H1 (cell line): ENCODE data around the gene LLGL2. TPM values are rescaled to one million over a fixed set of nuclear protein-coding genes. Genes with fewer than 3 reads are reported as not detected.

Experiments
- CTCF ChIA-PET: fragments of 300-600 bp; sonication (Branson Sonifier 250); formaldehyde crosslinking; loops from one replicate; lab custom pipeline; 2021; ENCODE audit not compliant: partially characterized antibody; lab: Charles Lee
- POLR2A ChIA-PET: fragments of 300-600 bp; sonication (Branson Sonifier 250); formaldehyde crosslinking; loops from one replicate; lab custom pipeline; 2021; ENCODE audit warnings: inconsistent platforms; ENCODE audit not compliant: partially characterized antibody; lab: Charles Lee
- DNase-seq, 2 experiments: peaks; one replicate each; pipeline versions ENCODE4 v3.0.0 to v3.0.0-alpha.2; 2010 to 2022; ENCODE audit warnings: low spot score in 2 of 2, low read depth in 1 of 2, mixed read lengths in 1 of 2
- FAIRE-seq: peaks from 2 replicates; lab custom pipeline; 2011; peaks lifted over from hg19 to GRCh38; lab: Jason Lieb, UNC
- H2AFZ ChIP-seq: 2 replicates; pipeline ENCODE4 v1.8.1; 2012; ENCODE audit warnings: low read length, inconsistent platforms
- H2AK5ac ChIP-seq: 2 replicates; pipeline ENCODE4 v1.6.1; 2013; ENCODE audit warnings: low read depth, low read length
- H2BK120ac ChIP-seq: replicated peaks from 2 replicates; pipeline ENCODE3; 2013; ENCODE audit warnings: low read depth, low read length, inconsistent platforms
- H2BK12ac ChIP-seq: 2 replicates; pipeline ENCODE4 v1.6.1; 2013; ENCODE audit warnings: low read depth, low read length
- H2BK15ac ChIP-seq: 2 replicates; pipeline ENCODE4 v1.6.1; 2013; ENCODE audit warnings: low read length
- H2BK20ac ChIP-seq: 2 replicates; pipeline ENCODE4 v1.6.1; 2013; ENCODE audit warnings: low read length
- H2BK5ac ChIP-seq: 2 replicates; pipeline ENCODE4 v1.6.1; 2013; ENCODE audit warnings: low read depth, low read length
- H3K14ac ChIP-seq: 2 replicates; pipeline ENCODE4 v1.6.1; 2013; ENCODE audit warnings: inconsistent platforms; ENCODE audit not compliant: insufficient read length
- H3K18ac ChIP-seq: 2 replicates; pipeline ENCODE4 v1.6.1; 2013; ENCODE audit warnings: low read length; ENCODE audit errors: extremely low read depth
- H3K23ac ChIP-seq: 2 replicates; pipeline ENCODE4 v1.6.1; 2013; ENCODE audit warnings: inconsistent platforms; ENCODE audit not compliant: insufficient read length
- H3K23me2 ChIP-seq: 2 replicates; pipeline ENCODE4 v1.6.1; 2013; ENCODE audit warnings: low read depth, low read length
- H3K27ac ChIP-seq: 2 replicates; pipeline ENCODE4 v1.6.1; 2011; ENCODE audit warnings: low read depth, low read length, inconsistent platforms
- H3K27me3 ChIP-seq, 4 experiments: replicated peaks in 1 of 4; 1 replicate in 1 of 4; 2 replicates in 3 of 4; pipeline versions ENCODE4 v1.6.1 to v1.8.1; 2011 to 2013; ENCODE audit warnings: low read length in 3 of 4, mild to moderate bottlenecking in 3 of 4, inconsistent platforms in 2 of 4, mixed read lengths in 2 of 4, moderate library complexity in 1 of 4; ENCODE audit not compliant: control insufficient read depth in 3 of 4, insufficient read depth in 3 of 4; ENCODE audit errors: extremely low read depth in 1 of 4
- H3K36me3 ChIP-seq, 4 experiments: 2 replicates each; pipeline versions ENCODE4 v1.6.1 to v1.8.1; 2011 to 2013; ENCODE audit warnings: mild to moderate bottlenecking in 4 of 4, low read length in 3 of 4, moderate library complexity in 2 of 4, control low read depth in 1 of 4, inconsistent platforms in 1 of 4; ENCODE audit not compliant: insufficient read depth in 4 of 4, control insufficient read depth in 2 of 4
- H3K4ac ChIP-seq: replicated peaks from 2 replicates; pipeline ENCODE3; 2013; ENCODE audit warnings: low read length, low read depth, mixed read lengths, inconsistent platforms; ENCODE audit not compliant: insufficient read length
- H3K4me1 ChIP-seq, 4 experiments: replicated peaks in 1 of 4; 1 replicate in 1 of 4; 2 replicates in 3 of 4; pipeline versions ENCODE4 v1.6.1 to v1.8.1; 2011 to 2013; ENCODE audit warnings: low read length in 3 of 4, inconsistent platforms in 2 of 4, mixed read lengths in 1 of 4; ENCODE audit not compliant: insufficient read depth in 4 of 4, control insufficient read depth in 3 of 4
- H3K4me2 ChIP-seq, 2 experiments: 2 replicates each; pipeline versions ENCODE4 v1.6.1 to v1.8.1; 2011 to 2013; ENCODE audit warnings: low read depth in 2 of 2, low read length in 2 of 2, control low read depth in 1 of 2, inconsistent platforms in 1 of 2, mild to moderate bottlenecking in 1 of 2; ENCODE audit not compliant: insufficient read depth in 1 of 2
- H3K4me3 ChIP-seq, 4 experiments: fragments of 200-600, 300-600 bp in 1 of 4; sonication (generic), shearing (Covaris generic), sonication (Bioruptor Twin) in 1 of 4; 2 replicates each; pipeline versions ENCODE4 v1.5.1 to v1.8.1; 2011 to 2016; ENCODE audit warnings: low read length in 4 of 4, low read depth in 3 of 4, control low read depth in 2 of 4, inconsistent platforms in 2 of 4, mild to moderate bottlenecking in 2 of 4, mixed read lengths in 1 of 4, moderate library complexity in 1 of 4; ENCODE audit not compliant: insufficient read depth in 2 of 4; ENCODE audit errors: extremely low read depth in 1 of 4
- H3K56ac ChIP-seq: replicated peaks from 2 replicates; pipeline ENCODE3; 2013; ENCODE audit warnings: low read depth, mild to moderate bottlenecking, mixed read lengths, low read length, inconsistent platforms; ENCODE audit not compliant: insufficient read length
- H3K79me1 ChIP-seq: 2 replicates; pipeline ENCODE4 v1.6.1; 2013; ENCODE audit warnings: low read depth, low read length, control low read depth
- H3K79me2 ChIP-seq, 2 experiments: 2 replicates each; pipeline versions ENCODE4 v1.6.1 to v1.8.1; 2012 to 2013; ENCODE audit warnings: low read length in 2 of 2, mild to moderate bottlenecking in 2 of 2, inconsistent platforms in 1 of 2; ENCODE audit not compliant: insufficient read depth in 2 of 2, control insufficient read depth in 1 of 2
- H3K9ac ChIP-seq, 4 experiments: replicated peaks in 1 of 4; 1 replicate in 1 of 4; 2 replicates in 3 of 4; pipeline versions ENCODE4 v1.6.1 to v1.8.1; 2011 to 2013; ENCODE audit warnings: low read depth in 3 of 4, low read length in 3 of 4, control low read depth in 2 of 4, mild to moderate bottlenecking in 2 of 4, moderate library complexity in 2 of 4, inconsistent platforms in 1 of 4; ENCODE audit errors: extremely low read depth in 1 of 4
- H3K9me3 ChIP-seq, 2 experiments: 2 replicates each; pipeline versions ENCODE4 v1.6.1 to v1.8.1; 2012 to 2013; ENCODE audit warnings: mild to moderate bottlenecking in 2 of 2, moderate library complexity in 2 of 2, control low read depth in 1 of 2, inconsistent platforms in 1 of 2, low read depth in 1 of 2, low read length in 1 of 2, mixed read lengths in 1 of 2; ENCODE audit not compliant: insufficient read depth in 2 of 2
- H4K20me1 ChIP-seq, 2 experiments: replicated peaks in 1 of 2; 2 replicates each; pipeline versions ENCODE3 to v1.8.1; 2011 to 2013; ENCODE audit warnings: inconsistent platforms in 2 of 2, low read length in 2 of 2, mild to moderate bottlenecking in 1 of 2; ENCODE audit not compliant: insufficient read depth in 2 of 2, control insufficient read depth in 1 of 2
- H4K5ac ChIP-seq: 2 replicates; pipeline ENCODE4 v1.6.1; 2013; ENCODE audit warnings: low read length, low read depth, mixed read lengths, inconsistent platforms; ENCODE audit not compliant: insufficient read length
- H4K8ac ChIP-seq: 2 replicates; pipeline ENCODE4 v1.8.0; 2013; ENCODE audit warnings: mild to moderate bottlenecking, moderate library complexity, low read length, inconsistent platforms; ENCODE audit not compliant: insufficient read depth; ENCODE audit errors: extremely low read depth
- H4K91ac ChIP-seq: replicated peaks from 2 replicates; pipeline ENCODE3; 2013; ENCODE audit warnings: low read length, mixed read lengths, inconsistent platforms; ENCODE audit not compliant: insufficient read length
- BCL11A ChIP-seq, 2 experiments: IDR thresholded peaks; one replicate each; pipeline ENCODE4 v1.6.1; 2011; ENCODE audit warnings: low read depth in 2 of 2, low read length in 2 of 2, mild to moderate bottlenecking in 2 of 2
- BRCA1 ChIP-seq: IDR thresholded peaks from 2 replicates; pipeline ENCODE4 v1.6.1; 2012; ENCODE audit warnings: low read depth, low read length, improper control_type of control experiment
- CEBPB ChIP-seq: IDR thresholded peaks from 2 replicates; pipeline ENCODE4 v1.6.1; 2012; ENCODE audit warnings: low read depth, low read length
- E2F6 ChIP-seq: IDR thresholded peaks from 2 replicates; pipeline ENCODE4 v1.6.1; 2012; ENCODE audit warnings: inconsistent platforms
- EGR1 ChIP-seq: IDR thresholded peaks from 2 replicates; pipeline ENCODE4 v1.6.1; 2011; ENCODE audit warnings: low read depth, low read length, borderline replicate concordance
- HDAC6 ChIP-seq: IDR thresholded peaks from one replicate; pipeline ENCODE4 v1.7.1; 2012; ENCODE audit warnings: low read depth, mild to moderate bottlenecking, inconsistent platforms, low read length, moderate library complexity
- KDM1A ChIP-seq: fragments of 200-600, 300-600 bp; sonication (generic); IDR thresholded peaks from 2 replicates; pipeline ENCODE4 v1.7.1; 2016; ENCODE audit warnings: mild to moderate bottlenecking, low read length, borderline replicate concordance
- PHF8 ChIP-seq: fragments of 200-600 bp; sonication (generic); conservative IDR thresholded peaks from 2 replicates; pipeline ENCODE4 v1.7.1; 2012; ENCODE audit warnings: low read depth, mild to moderate bottlenecking, inconsistent platforms, low read length, moderate library complexity
- POLR2A ChIP-seq, 2 experiments: IDR thresholded peaks; 1 replicate in 1 of 2; 2 replicates in 1 of 2; pipeline ENCODE4 v1.6.1; 2011; ENCODE audit warnings: low read depth in 2 of 2, low read length in 2 of 2, mild to moderate bottlenecking in 2 of 2; ENCODE audit errors: control extremely low read depth in 1 of 2
- RBBP5 ChIP-seq: IDR thresholded peaks from 2 replicates; pipeline ENCODE4 v1.7.1; 2012; ENCODE audit warnings: low read depth, mild to moderate bottlenecking, inconsistent platforms, low read length, moderate library complexity, borderline replicate concordance
- RXRA ChIP-seq: IDR thresholded peaks from 2 replicates; pipeline ENCODE4 v1.6.1; 2011; ENCODE audit warnings: low read depth, mild to moderate bottlenecking, low read length, moderate library complexity; ENCODE audit not compliant: insufficient read depth
- SIRT6 ChIP-seq: IDR thresholded peaks from one replicate; pipeline ENCODE4 v1.7.1; 2012; ENCODE audit warnings: low read length, inconsistent platforms
- SP2 ChIP-seq: IDR thresholded peaks from 2 replicates; pipeline ENCODE4 v1.6.1; 2012; ENCODE audit warnings: mild to moderate bottlenecking, low read length, inconsistent platforms
- TBP ChIP-seq: IDR thresholded peaks from 2 replicates; pipeline ENCODE4 v1.6.1; 2011; ENCODE audit warnings: low read depth, low read length, improper control_type of control experiment
- TCF12 ChIP-seq: IDR thresholded peaks from 2 replicates; pipeline ENCODE4 v1.6.1; 2011; ENCODE audit warnings: low read depth, mild to moderate bottlenecking, low read length
- WGBS, 2 experiments: shearing (Covaris generic) in 1 of 2; methylation state at CpG; one replicate each; pipeline versions ENCODE4 v1.1.6 to v1.1.7; 2013 to 2015; ENCODE audit warnings: low lambda C conversion rate in 2 of 2, mixed read lengths in 2 of 2, inconsistent platforms in 1 of 2, low coverage in 1 of 2, missing lambda C conversion rate in 1 of 2; ENCODE audit not compliant: insufficient replicate concordance in 2 of 2, insufficient coverage in 1 of 2, insufficient read length in 1 of 2; ENCODE audit errors: extremely low coverage in 1 of 2, missing lambda C conversion rate in 1 of 2; 5-methylcytosine and 5-hydroxymethylcytosine counted together
- polyA plus RNA-seq, 7 experiments: library from polyadenylated mRNA; depleted of rRNA in 3 of 7; stranded (reverse) in 5 of 7; unstranded in 2 of 7; fragments of >200 nt in 5 of 7; fragments of 200-250 nt in 2 of 7; gene quantifications; 1 replicate in 5 of 7; 2 replicates in 1 of 7; 4 replicates in 1 of 7; pipeline versions ENCODE4 v1.2.1 to v1.2.3, GENCODE V29; 2011 to 2013; ENCODE audit warnings: missing spikeins in 2 of 7, mixed read lengths in 2 of 7
- total RNA-seq: library from RNA; stranded (reverse); fragmentation: NEBNext Ultra II Directional; extraction: Animal tissue kit (Norgen Biotek cat#: 25700); gene quantifications from 2 replicates; pipeline ENCODE4 v1.2.1, GENCODE V29; 2021

Gene LLGL2
- total and polyA plus RNA-seq, 2 of the 8 experiments (the other 6 are each of a cell fraction or from before 2014, with no cell fraction given): 64.5 to 77.1 TPM

- DNase-seq: no peak
- CTCF ChIA-PET: interaction anchor here (0.7 to 3.3 kb wide), 12 partner anchors 10 to 373 kb away, joined by 3 to 13 read pairs (median 4); no protein-coding TSS in a partner anchor
- TF ChIP-seq TBP (no peak), POLR2A (IDR thresholded peaks at IDR 0.05; ENCODE audit: control extremely low read depth in 1 of 2, low read depth in 2 of 2, low read length in 2 of 2) (no peak), TCF12 (no peak), BCL11A (IDR thresholded peaks at IDR 0.05; ENCODE audit: low read depth in 2 of 2, low read length in 2 of 2) (no peak), SIRT6 (no peak), RXRA (no peak), CEBPB (no peak), HDAC6 (no peak), EGR1 (no peak), KDM1A (no peak), PHF8 (no peak), SP2 (no peak), RBBP5 (no peak), BRCA1 (no peak), E2F6 (no peak)
Observed at GRCh38 chr17:75486951-75487350, 38.5 kb upstream of the LLGL2 start.

More at GRCh38 chr17:75486951-75487350, 38.5 kb upstream of the LLGL2 start:
- Histone ChIP-seq H3K79me1 (no peaks in the 10 kb centered on the region; the same call in none of the 2 replicates), H3K23me2 (no peaks in the 10 kb centered on the region), H3K18ac (no peak overlapping the region), H3K9me3 (no peaks in the 10 kb centered on the region), H3K4ac (no peak overlapping the region), H3K4me2 (no peak overlapping the region), H3K27me3 (no peaks in the 10 kb centered on the region), H3K4me3 (no peak overlapping the region), H3K9ac (no peak overlapping the region), H2BK15ac (no peak overlapping the region), H3K79me2 (no peaks in the 10 kb centered on the region), H3K27ac (no peak overlapping the region), H3K14ac (no peak overlapping the region), H4K5ac (no peak overlapping the region), H4K20me1 (peaks cover 0 to 9% of the 10 kb centered on the region in 2 experiments), H3K4me1 (no peaks in the 10 kb centered on the region; a peak in 1 of 7 replicates), H4K91ac (no peak overlapping the region), H2BK20ac (no peak overlapping the region), H3K23ac (no peak overlapping the region), H2BK12ac (no peak overlapping the region), H2AK5ac (no peak overlapping the region), H3K36me3 (peaks cover 0 to 2% (median 0%) of the 10 kb centered on the region in 4 experiments; a peak in 1 of 8 replicates), H2BK5ac (peak overlapping the region; percentile 12; the same call in 1 of the 2 replicates), H2AFZ (no peak overlapping the region), H3K56ac (no peak overlapping the region), H4K8ac (no peak overlapping the region), H2BK120ac (no peak overlapping the region)
- no peak for FAIRE-seq
- POLR2A ChIA-PET: interaction anchor here (0.5 to 0.9 kb wide), 2 partner anchors 14 to 385 kb away, joined by 3 read pairs; no protein-coding TSS in a partner anchor
- WGBS, 2 experiments: 94% methylated on average over 5 of the region's 5 CpGs; no CpG with 5 or more reads in 1 of the 2 experiments
